Suprapubic skin (tissue), 4 donors: ENCODE results near the gene MGAT4C.

Experiments used
- EP300 ChIP-seq: sonication (generic); formaldehyde crosslinking; IDR thresholded peaks from one replicate; pipeline ENCODE4 v1.6.1; 2017; ENCODE audit warnings: antibody characterized with exemption
- POLR2AphosphoS5 ChIP-seq, 3 donors: sonication (generic); formaldehyde crosslinking; IDR thresholded peaks; one replicate each; pipeline ENCODE4 v1.6.1; 2017; ENCODE audit warnings: antibody characterized with exemption in 3 of 3
- TF ChIP-seq, protein P1 (sequence below), 2 donors: fragments of 200-600 bp in 1 of 2; fragments of 450-650 bp in 1 of 2; sonication (generic) in 1 of 2; IDR thresholded peaks; one replicate each; pipeline ENCODE4 v1.5.1; 2016 to 2019; ENCODE audit warnings: antibody characterized with exemption in 2 of 2, mild to moderate bottlenecking in 1 of 2, moderate library complexity in 1 of 2

DNA sequence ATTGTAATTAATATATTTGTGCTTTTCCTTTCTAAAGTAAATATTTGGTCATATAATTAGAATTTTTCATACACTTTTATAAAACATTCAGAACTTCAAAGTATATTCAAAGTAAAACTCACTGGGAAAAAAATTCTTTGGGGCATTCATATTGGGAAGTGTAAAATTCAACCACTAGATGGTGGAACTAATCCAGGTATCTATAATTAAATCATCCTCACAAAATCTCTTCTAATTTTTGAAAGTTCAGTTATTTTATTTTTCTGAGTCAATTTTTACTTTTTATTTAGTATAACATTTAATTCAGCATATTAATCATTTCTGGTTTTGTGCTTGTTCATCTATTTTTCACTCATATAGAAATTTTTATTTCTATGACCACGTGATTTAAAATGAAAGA lies 301.1 kb downstream of the MGAT4C start:
- TF ChIP-seq POLR2AphosphoS5 (IDR thresholded peaks at IDR 0.05) (no peak), EP300 (no peak)
- TF ChIP-seq, protein P1, sequence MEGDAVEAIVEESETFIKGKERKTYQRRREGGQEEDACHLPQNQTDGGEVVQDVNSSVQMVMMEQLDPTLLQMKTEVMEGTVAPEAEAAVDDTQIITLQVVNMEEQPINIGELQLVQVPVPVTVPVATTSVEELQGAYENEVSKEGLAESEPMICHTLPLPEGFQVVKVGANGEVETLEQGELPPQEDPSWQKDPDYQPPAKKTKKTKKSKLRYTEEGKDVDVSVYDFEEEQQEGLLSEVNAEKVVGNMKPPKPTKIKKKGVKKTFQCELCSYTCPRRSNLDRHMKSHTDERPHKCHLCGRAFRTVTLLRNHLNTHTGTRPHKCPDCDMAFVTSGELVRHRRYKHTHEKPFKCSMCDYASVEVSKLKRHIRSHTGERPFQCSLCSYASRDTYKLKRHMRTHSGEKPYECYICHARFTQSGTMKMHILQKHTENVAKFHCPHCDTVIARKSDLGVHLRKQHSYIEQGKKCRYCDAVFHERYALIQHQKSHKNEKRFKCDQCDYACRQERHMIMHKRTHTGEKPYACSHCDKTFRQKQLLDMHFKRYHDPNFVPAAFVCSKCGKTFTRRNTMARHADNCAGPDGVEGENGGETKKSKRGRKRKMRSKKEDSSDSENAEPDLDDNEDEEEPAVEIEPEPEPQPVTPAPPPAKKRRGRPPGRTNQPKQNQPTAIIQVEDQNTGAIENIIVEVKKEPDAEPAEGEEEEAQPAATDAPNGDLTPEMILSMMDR (IDR thresholded peaks at IDR 0.05): no peak
